Ectodermal cell (in vitro differentiated cells): ENCODE measurements around the gene CFDP1.
A peak's percentile ranks its signal among the peaks of the same experiment; 100 is the strongest.

ENCODE experiments used
- H3K27ac ChIP-seq: 2 replicates; pipeline ENCODE4 v1.7.0; 2013; ENCODE audit warnings: mild to moderate bottlenecking, low read depth, low read length; ENCODE audit not compliant: insufficient read depth, poor library complexity, severe bottlenecking
- H3K27me3 ChIP-seq: 2 replicates; pipeline ENCODE4 v1.7.0; 2013; ENCODE audit warnings: mild to moderate bottlenecking, low read length; ENCODE audit not compliant: insufficient read depth, control insufficient read depth, poor library complexity, severe bottlenecking
- H3K36me3 ChIP-seq: one replicate; pipeline ENCODE4 v1.7.0; 2013; ENCODE audit warnings: low read length; ENCODE audit not compliant: control insufficient read depth, insufficient read depth
- H3K4me1 ChIP-seq: one replicate; pipeline ENCODE4 v1.7.0; 2013; ENCODE audit warnings: low read length; ENCODE audit not compliant: control insufficient read depth, insufficient read depth
- H3K4me3 ChIP-seq: 2 replicates; pipeline ENCODE4 v1.7.0; 2013; ENCODE audit warnings: low read depth, low read length, control low read depth; ENCODE audit not compliant: insufficient read depth
- H3K9me3 ChIP-seq: 2 replicates; pipeline ENCODE4 v1.7.0; 2013; ENCODE audit warnings: mild to moderate bottlenecking, low read length, moderate library complexity; ENCODE audit not compliant: control insufficient read depth
- WGBS, 2 experiments: methylation state at CpG; one replicate each; pipeline ENCODE4 v1.1.7; 2013; ENCODE audit warnings: missing lambda C conversion rate in 2 of 2; 5-methylcytosine and 5-hydroxymethylcytosine counted together

Gene CFDP1

GRCh38 chr16:75254359-75254837, 178.9 kb downstream of the CFDP1 start:
- Histone ChIP-seq H3K27me3 (peaks cover 8% of the 10 kb centered on the region), H3K4me1 (peaks cover 67% of the 10 kb centered on the region), H3K36me3 (no peaks in the 10 kb centered on the region), H3K27ac (no peak overlapping the region), H3K4me3 (no peak overlapping the region), H3K9me3 (no peaks in the 10 kb centered on the region)
- 80 to 81% methylated on average over 5 of the region's 5 CpGs for WGBS, 2 experiments

DNA sequence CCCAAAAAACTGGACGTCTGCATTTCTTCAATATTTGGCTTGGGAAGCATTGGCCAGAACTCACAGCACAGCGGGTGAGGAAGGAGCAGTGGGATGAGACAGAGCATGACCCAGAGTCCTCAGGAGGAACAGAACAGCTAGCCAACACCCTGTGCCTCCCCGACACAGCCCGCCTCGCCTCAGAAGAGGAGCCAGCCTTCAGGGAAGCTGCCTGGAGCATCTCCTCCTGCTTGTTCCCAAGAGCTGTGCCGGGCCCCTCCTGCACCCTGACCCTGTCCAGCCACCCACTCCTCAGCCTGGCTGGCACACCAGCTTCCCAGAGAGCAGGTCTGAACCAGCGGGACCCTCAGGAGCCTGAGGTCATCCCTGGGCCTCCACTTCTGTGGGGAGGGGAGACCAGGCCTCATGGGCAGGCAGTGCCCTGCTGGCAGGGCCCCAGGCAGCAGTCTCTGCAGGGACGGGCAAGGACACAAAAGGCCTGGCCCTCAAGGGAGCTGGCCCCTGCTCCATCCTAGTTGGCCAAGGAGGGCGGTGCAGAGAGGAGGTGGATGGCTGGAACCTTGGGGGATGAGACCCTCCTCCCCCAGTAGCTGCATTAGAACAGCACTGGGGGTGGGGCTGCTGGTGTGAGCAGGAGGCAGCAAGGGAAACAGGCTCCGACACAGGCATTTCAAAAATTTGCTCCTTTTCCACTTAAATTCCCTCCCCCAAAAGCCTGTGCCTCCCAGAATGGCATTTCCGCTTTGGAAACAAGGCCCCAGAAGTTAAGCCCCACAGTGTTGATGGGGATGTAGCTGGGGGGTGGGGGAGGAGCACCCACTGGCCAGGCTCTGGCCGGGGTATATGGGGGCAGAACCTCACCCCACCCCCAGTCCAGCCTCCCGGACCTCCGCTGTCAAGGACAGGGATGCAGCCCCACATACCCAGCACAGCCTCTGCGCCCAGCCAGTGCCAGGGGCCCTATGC, 180.1 kb downstream of the CFDP1 start:
- 50% methylated on average over 15 of the region's 15 CpGs for WGBS, 2 experiments
- peaks cover 73% of the 10 kb centered on the region for H3K4me1 ChIP-seq
- peak overlapping the region; percentile 11 for H3K27ac ChIP-seq
- no peaks in the 10 kb centered on the region for H3K9me3 ChIP-seq
- H3K4me3 ChIP-seq, result no peak overlapping the region
- H3K36me3 ChIP-seq, result no peaks in the 10 kb centered on the region
- H3K27me3 ChIP-seq, result peaks cover 8% of the 10 kb centered on the region

DNA sequence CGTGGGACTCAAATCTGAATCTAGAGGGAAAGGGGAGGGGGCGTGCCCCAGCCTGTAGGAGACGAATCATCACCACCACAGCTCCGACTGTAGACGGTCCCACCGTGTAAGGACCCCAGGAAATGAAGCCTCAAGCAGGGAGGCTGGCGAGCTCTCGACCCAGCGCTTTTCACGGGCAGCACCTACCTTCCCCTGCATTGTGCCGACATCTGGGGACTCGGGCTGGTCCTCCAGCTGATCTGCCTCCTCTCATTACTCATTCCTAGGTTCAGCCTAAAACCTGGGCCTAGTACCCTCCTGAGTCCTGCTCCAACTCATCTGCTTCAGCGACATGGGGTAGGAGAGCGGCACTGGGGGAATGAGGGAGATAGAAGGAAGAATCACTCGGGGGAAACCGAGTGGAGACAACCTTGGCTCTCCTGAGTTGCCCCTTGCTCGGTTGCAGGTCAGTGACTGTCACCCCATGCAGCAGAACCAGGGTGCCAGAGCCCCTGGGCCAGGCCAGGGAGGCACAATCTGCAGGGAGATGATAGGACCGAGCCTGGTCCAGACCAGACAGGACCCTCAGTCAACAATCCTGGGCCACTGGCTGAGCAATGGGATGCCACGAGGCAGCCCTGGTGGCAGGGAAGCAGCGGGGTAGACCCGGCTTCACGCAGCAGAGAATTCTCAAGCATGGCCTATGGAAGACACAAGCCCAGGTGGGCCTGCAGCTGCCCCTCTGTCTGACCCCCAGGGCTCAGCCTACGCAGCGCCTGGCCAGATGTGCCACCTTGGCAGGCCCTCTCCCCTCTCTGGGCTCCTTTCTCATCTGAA, 181.0 kb downstream of the CFDP1 start:
- Histone ChIP-seq H3K4me3 (no peak overlapping the region), H3K27ac (peak overlapping the region; percentile 40), H3K9me3 (no peaks in the 10 kb centered on the region), H3K4me1 (peaks cover 69% of the 10 kb centered on the region), H3K36me3 (no peaks in the 10 kb centered on the region), H3K27me3 (peaks cover 8% of the 10 kb centered on the region)
- WGBS, 2 experiments, result 56 to 60% methylated on average over 24 of the region's 24 CpGs

- WGBS, 2 experiments, result 1% methylated on average over 82 to 84 of the region's 84 CpGs
- H3K4me3 ChIP-seq, result peak within 1 kb of the TSS; percentile 61
- H3K9me3 ChIP-seq, result no peaks in the 10 kb centered on the region
- peak within 1 kb of the TSS; percentile 40 for H3K27ac ChIP-seq
- peaks cover 69% of the 10 kb centered on the region for H3K4me1 ChIP-seq
- H3K27me3 ChIP-seq, result peaks cover 8% of the 10 kb centered on the region
- H3K36me3 ChIP-seq, result no peaks in the 10 kb centered on the region
Measured at GRCh38 chr16:75251280-75252048, 181.8 kb downstream of the CFDP1 start, which contains the start of gene BCAR1. TSS of gene BCAR1 (minus strand) at chr16:75251624. CDS start at chr16:75251482, 142 bp downstream.

DNA sequence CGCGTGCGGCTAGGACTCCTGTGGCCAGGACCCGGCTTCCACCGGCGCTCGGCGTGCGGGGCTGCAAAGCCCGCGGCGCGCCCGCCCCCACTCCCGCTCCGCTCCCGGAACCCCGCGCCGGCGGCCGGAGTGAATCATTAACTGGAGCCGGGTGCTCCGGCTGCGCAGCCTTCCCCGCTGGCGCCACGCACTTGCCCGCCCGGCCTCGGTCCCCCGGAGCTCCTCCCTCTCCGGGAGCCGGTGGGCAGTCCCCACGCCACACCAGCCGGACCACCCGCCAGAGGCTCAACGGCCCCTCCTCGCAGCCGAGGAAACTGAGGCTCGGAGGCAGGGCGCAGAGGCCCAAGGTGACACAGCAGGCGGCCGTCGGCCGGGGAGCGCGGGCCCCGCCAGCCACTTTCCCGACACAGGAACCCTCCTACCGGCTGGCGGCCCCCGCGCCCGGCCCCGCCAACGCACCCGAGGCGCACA, 182.5 kb downstream of the CFDP1 start:
- Histone ChIP-seq H3K9me3 (no peaks in the 10 kb centered on the region), H3K27me3 (peaks cover 8% of the 10 kb centered on the region), H3K4me1 (peaks cover 63% of the 10 kb centered on the region), H3K4me3 (peak overlapping the region; percentile 61), H3K36me3 (no peaks in the 10 kb centered on the region), H3K27ac (no peak overlapping the region)
- whole genome bisulfite sequencing, 2 experiments, result 0% methylated on average over 59 of the region's 59 CpGs

DNA sequence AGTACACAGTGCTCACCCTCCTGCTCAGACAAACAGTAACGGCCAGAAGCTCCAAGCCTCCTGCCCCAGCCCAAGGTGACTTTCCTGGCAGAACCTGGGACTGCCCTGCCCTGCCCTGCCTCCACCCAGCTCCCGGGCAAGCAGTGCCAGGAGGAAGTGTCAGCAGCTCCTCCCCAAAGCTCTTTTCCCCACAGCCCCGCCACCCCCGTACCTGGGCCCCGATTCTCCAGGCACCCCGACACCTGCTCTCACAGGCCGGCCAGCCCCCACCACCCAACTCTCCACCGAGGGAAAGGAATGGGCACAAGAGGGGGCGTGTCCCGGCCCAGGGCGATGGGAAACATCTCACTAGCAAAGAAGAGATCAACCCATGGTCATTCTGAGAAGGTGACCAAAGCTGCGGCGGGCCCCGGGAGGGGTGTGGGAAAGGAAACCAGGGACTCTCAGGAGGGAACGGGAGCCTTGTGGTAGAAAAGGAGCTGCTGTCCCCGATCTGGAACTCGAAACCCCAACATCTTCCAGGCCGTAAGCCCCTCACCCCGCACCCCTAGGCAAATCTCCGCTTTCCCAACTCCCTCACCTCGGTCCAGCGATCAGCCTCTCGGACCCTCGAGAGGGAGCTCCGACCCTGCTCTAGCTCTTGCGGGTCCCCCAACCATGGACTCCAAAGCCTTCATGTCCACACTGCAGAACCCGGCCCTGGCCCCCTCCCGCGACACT, 183.1 kb downstream of the CFDP1 start:
- no peak overlapping the region for H3K27ac ChIP-seq
- H3K4me3 ChIP-seq, result peak overlapping the region; percentile 61
- WGBS, 2 experiments, result 17 to 21% methylated on average over 29 of the region's 29 CpGs
- H3K27me3 ChIP-seq, result peaks cover 8% of the 10 kb centered on the region
- H3K36me3 ChIP-seq, result no peaks in the 10 kb centered on the region
- peaks cover 66% of the 10 kb centered on the region for H3K4me1 ChIP-seq
- no peaks in the 10 kb centered on the region for H3K9me3 ChIP-seq

GRCh38 chr16:75249441-75249840, 183.9 kb downstream of the CFDP1 start:
- H3K4me3 ChIP-seq, result no peak overlapping the region
- 77% methylated on average over 5 of the region's 5 CpGs for WGBS, 2 experiments
- H3K27ac ChIP-seq, result no peak overlapping the region
- H3K27me3 ChIP-seq, result peaks cover 8% of the 10 kb centered on the region
- H3K9me3 ChIP-seq, result no peaks in the 10 kb centered on the region
- H3K36me3 ChIP-seq, result no peaks in the 10 kb centered on the region
- H3K4me1 ChIP-seq, result peaks cover 66% of the 10 kb centered on the region

GRCh38 chr16:75248536-75249380, 184.5 kb downstream of the CFDP1 start:
- no peak overlapping the region for H3K27ac ChIP-seq
- H3K9me3 ChIP-seq, result no peaks in the 10 kb centered on the region

More at GRCh38 chr16:75248536-75249380, 184.5 kb downstream of the CFDP1 start:
- Histone ChIP-seq H3K27me3 (peaks cover 8% of the 10 kb centered on the region), H3K4me3 (no peak overlapping the region), H3K36me3 (no peaks in the 10 kb centered on the region), H3K4me1 (peaks cover 65% of the 10 kb centered on the region)
- 91% methylated on average over 17 of the region's 17 CpGs for WGBS, 2 experiments
